Uterus (tissue), 2 donors: Measurements from ENCODE around the gene RTN3.

Experiments used
- POLR2A ChIP-seq, 2 donors: fragments of 450-650 bp; IDR thresholded peaks; one replicate each; pipeline ENCODE4 v1.6.1; 2016; ENCODE audit warnings: antibody characterized with exemption in 2 of 2, mild to moderate bottlenecking in 1 of 2, moderate library complexity in 1 of 2
- TF ChIP-seq, protein P1 (sequence below), 4 experiments: fragments of 200-600 bp in 2 of 4; fragments of 450-650 bp in 2 of 4; sonication (generic) in 2 of 4; IDR thresholded peaks; one replicate each; pipeline ENCODE4 v1.5.1; 2016 to 2019; ENCODE audit warnings: antibody characterized with exemption in 4 of 4, mild to moderate bottlenecking in 2 of 4, moderate library complexity in 1 of 4

DNA sequence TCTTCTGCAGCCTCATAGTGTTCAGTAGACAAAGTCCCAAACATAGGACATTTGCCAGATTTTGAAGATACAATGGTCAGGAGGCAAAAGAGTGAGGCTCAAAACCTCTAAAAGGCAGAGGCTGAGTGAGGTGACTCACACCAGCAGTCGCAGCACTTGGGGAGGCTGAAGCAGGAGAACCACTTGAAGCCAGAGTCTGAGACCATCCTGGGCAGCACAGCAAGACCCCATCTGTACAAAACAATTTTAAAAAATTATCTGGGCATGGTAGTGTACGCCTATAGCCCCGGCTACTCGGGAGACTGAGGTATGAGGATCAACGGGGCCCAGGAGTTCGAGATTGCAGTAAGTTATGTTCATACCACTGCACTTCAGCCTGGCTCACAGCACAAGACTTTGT, 101.4 kb downstream of the RTN3 start:
- TF ChIP-seq, protein P1, sequence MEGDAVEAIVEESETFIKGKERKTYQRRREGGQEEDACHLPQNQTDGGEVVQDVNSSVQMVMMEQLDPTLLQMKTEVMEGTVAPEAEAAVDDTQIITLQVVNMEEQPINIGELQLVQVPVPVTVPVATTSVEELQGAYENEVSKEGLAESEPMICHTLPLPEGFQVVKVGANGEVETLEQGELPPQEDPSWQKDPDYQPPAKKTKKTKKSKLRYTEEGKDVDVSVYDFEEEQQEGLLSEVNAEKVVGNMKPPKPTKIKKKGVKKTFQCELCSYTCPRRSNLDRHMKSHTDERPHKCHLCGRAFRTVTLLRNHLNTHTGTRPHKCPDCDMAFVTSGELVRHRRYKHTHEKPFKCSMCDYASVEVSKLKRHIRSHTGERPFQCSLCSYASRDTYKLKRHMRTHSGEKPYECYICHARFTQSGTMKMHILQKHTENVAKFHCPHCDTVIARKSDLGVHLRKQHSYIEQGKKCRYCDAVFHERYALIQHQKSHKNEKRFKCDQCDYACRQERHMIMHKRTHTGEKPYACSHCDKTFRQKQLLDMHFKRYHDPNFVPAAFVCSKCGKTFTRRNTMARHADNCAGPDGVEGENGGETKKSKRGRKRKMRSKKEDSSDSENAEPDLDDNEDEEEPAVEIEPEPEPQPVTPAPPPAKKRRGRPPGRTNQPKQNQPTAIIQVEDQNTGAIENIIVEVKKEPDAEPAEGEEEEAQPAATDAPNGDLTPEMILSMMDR (IDR thresholded peaks at IDR 0.05), result no peak
- TF ChIP-seq POLR2A (IDR thresholded peaks at IDR 0.05), result no peak
